Activated CD8-positive, alpha-beta memory T cell treated with anti-CD3 and anti-CD28 coated beads, Interleukin-2, amount 50 U/mL, for 24 hours (primary cell): ENCODE results near the gene EDN2.

Experiments used
- DNase-seq: peaks from one replicate; pipeline ENCODE4 v3.0.0-alpha.2; 2020; ENCODE audit errors: extremely low read depth

The EDN2 gene

GRCh38 chr1:41517062-41517438 lies 32.6 kb upstream of the EDN2 start:
- DNase-seq, result no peak

- DNase-seq, result no peak
Observed at GRCh38 chr1:41516168-41517061, 31.9 kb upstream of the EDN2 start.

GRCh38 chr1:41515778-41516167 lies 31.3 kb upstream of the EDN2 start:
- no peak for DNase-seq

- DNase-seq, result no peak
Observed at GRCh38 chr1:41515131-41515678, 30.7 kb upstream of the EDN2 start.

DNA sequence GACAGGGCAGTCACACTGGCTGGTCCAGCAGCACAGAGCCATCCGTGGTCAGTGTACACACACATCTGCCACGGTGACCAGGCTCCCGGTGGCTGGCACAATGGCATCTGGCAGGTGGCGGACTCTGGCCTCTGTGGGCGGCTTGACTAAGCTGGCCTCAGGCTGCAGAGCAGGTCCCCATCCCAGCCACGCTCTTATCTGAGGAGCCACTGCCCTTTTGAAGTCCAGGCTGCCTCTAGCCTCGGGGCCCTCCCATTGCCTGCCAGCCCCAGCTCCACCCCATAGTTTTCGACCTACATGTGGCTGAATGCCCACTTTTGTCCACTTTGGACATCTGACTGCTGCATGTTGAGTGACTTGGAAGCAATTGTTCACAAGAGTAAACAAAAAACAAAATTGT lies 29.9 kb upstream of the EDN2 start:
- no peak for DNase-seq

DNA sequence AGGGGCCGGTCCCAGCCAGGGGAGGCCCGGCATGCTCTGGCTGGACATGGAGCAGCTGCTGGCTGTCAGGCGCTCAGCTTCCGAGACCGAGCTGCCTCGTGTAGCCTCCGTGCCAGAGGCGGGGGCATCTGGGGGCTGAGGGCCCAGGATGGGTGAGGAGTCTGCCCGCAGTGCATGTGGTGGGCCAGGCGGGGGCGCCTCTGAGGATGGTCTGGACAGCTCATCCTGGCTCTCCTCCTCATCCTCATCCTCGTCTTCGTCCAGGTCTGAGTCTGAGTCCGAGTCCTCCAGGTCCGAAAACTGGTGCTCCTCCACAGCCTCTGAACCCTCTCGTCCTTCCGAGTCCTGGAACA lies 28.9 kb upstream of the EDN2 start:
- no peak for DNase-seq

- DNase-seq, result no peak
Observed at GRCh38 chr1:41512701-41513382, 28.4 kb upstream of the EDN2 start.

DNA sequence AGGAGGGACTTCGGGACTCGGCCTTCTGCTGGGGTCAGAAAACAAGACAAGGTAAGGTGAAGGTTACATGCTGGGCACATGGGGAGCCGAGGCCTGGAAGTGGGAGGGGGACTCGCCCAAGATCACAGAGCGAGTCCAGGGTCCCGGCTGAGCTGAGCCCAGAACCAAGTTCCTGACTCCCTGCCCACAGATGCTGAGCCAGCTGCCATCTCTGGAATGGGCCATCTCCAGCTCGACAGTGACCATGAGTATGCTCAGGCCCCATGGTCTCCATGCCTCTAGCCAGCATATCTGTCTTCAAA lies 26.7 kb upstream of the EDN2 start:
- no peak for DNase-seq

DNA sequence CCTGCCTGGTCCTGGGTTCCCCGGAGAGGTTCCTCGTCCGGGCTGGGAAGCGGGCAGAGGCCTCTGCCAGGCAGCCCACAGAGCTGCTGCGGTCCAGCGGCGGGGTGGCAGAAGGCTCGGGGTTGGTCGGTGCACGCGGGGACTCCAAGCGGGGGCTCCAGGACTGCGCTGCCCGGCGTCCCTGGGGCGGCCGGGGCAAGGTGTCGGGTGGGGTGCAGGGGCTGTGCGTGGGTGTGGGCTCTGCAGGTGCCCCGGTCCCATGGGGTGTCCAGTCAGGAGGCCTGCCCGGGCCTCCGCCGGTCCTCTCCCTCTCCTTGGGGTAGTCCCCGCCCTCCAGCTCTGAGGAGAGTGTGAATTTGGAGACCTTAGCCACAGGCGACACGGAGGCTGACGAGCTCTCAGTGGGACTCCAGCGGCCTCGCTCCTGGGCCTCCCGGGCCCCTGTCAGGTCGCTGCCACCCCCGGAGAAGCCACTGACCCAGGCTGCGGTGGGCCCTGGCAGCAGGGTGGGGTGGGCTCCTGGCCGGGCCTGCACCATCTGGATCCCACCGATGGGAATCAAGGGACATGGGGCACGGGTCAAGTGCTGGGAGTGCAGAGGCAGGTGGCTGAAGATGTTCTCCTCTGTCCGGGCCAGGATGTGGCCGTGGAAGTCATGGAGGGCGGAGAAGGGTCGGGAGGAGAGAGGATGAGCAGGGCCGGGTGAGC lies 26.2 kb upstream of the EDN2 start:
- no peak for DNase-seq

DNA sequence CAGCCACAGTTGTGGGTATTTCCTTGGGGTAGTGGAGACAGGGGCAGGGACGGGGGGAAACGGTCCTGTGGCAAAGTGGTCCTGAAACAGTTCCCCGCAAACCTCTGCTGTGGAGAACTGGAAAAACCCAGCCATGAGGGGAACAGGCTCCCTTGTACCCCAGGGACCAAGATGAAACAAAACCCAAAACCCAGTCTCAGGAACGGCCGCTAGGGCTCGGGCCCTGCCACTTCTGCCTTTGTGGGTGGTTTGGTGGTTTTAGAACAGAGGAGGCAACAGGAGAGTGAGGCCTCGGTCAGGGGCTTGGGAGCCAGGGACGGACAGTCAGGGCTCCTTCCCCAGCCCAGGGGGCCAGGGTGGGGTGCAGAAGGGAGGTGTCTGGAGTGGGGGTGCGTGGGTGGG lies 24.8 kb upstream of the EDN2 start:
- DNase-seq, result no peak

DNA sequence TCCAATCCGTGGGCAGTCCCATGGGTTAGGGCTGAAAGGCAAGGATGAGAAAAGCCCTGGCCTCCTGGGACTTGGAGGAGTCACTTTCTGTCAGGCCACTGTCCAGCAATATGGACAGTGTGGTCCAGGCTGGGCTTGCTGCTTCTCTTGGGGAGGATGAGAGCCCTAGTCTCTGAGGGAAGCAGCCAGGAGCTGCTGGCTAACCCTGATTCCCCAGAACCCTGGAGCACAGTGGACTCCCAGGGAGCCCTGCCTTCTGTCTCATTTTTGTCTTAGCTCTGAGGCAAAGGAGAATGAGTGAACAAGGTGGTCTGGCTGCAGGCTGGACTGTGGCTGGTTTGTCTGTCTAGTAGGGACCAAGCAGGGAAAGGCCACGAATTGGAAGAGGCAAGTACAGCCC lies 23.8 kb upstream of the EDN2 start:
- no peak for DNase-seq

DNA sequence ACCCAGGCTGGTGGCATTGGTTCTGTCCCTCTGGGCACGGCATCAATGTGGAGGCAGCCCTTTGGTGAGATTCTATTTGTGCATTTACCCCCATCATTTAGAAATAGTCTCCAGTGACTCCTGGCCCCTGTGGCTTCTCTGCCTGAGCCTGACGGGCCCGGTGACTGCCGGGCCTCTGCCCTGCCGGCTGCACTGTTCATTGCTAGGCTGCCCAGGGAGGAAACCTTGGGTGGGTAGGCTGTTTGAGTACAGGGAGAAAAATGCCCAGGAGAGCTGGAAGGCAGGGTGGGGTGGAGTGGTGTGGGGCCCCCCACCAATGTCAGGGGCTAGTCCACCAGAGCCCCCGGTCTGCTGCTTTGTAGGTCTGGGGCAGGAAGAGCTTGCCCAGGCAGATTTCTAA lies 23.4 kb upstream of the EDN2 start:
- no peak for DNase-seq

DNA sequence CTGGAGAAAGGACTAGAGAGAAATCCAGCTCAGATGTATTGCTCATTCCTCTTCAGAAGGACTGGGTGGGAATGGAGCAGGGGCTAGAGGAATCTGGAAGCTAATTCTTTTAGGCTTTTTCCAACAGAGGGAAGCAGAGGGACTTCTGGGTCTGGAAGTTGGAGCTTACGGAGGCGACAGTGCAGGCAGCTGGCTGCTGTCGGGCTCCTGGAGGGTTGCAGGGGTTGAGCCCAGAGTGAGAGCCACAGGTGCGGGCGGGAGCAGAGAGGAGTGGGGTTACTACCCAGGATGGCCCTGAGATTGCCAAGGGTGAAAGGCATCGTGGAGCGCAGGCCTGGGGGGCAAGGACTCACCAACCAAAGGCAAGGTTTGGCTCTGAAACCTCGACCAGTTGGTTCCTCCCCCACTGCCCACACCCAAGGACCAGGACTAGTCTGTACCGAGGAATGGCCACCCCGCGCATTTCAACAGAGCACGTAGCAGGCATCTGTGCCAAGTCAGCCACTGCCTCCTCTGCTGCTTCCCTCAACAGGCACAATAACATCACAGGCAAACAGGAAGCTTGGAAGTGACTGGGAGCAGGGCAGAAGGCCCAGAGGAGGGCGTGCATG lies 22.7 kb upstream of the EDN2 start:
- no peak for DNase-seq

- DNase-seq, result no peak
Observed at GRCh38 chr1:41504114-41505035, 19.9 kb upstream of the EDN2 start.

DNA sequence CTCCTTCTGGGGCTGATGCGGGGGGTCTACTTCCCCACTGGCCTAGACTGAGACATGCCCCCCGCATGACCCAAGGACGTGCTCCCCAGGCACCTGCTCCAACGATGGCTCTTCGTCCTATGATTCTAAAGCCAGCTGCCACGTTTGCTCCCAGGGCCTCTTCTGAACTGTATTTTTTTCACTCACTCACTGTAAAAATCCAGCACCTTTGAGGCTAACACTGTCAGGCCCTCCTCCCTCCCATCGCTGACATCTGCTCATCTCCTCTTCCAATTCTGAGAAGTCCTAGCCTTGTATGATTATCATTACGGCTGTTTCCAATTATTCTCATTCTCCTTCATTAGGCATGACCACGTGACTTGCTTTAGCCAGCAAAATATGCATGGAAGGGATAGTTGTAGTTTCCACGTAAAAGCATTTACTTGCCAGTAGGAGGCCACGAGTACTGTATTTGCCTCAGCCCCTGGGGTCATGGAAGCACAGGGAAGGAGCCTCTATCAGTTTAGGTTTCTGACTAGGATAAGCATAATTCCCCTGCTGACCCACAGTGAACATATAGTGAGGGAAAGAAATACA lies 19.1 kb upstream of the EDN2 start:
- DNase-seq, result no peak

GRCh38 chr1:41502912-41503311 lies 18.4 kb upstream of the EDN2 start:
- DNase-seq, result no peak

DNA sequence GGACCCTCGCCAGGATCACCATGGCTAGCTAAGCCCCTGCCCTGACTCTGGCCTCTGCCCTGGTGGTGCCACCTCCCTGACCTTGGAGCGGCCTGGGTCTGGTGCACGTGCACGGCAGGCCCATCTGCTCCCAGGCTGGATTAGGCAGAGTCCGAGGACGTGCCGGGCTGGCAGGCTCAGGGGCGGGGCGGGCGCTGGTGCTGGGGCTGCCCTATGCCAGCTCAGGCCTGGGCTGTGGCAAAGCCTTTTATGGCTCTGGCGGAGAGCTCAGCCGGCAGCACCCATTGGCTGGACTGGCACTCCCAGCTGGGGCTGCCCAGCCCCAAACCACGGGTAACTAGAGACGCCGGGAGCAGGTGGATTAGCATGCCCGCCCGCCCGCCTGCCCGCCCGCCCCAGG lies 17.1 kb upstream of the EDN2 start:
- DNase-seq, result no peak

DNA sequence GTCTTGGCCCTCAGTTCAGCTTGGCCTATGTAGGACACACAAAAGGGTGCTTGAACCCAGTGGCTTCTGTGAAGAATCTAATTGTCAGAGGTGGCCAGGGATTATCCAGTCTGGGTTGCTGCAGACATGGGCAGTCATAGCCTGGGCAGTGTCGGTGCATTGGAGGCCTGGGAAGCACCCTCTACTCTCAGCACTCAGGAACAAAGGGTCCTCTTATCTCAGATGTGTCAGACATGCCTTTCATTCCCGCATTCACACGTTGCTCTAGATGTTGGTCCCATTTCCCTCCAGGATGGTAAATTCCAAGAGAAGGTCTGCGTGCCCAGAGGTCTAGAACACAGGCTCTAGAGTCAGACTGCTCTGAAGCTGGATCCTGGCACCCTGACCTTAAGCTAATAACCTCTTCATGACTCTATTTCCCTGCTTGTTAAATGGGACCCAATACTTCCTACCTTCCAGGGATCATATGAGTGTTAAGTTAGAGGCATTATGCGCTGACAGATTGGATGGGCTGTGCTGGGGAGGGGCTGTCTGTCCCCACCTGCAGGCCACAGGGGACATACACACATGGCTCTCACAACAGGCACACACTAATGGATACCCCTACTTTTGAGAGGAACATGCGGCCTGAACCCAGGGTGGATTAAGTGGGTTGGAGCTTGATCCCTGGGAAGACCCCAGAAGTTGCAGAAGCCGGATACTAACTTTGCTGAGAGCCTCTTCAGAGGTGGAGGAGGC lies 16.5 kb upstream of the EDN2 start:
- no peak for DNase-seq

- no peak for DNase-seq
Observed at GRCh38 chr1:41500378-41500777, 15.9 kb upstream of the EDN2 start.

- DNase-seq, result no peak
Observed at GRCh38 chr1:41499591-41499990, 15.1 kb upstream of the EDN2 start.
